H1 (cell line): ENCODE measurements around the gene BIK. TPM values are rescaled to one million over a fixed set of nuclear protein-coding genes. Genes with fewer than 3 reads are reported as not detected.

Experiments used
- CTCF ChIA-PET: fragments of 300-600 bp; sonication (Branson Sonifier 250); formaldehyde crosslinking; loops from one replicate; lab custom pipeline; 2021; ENCODE audit not compliant: partially characterized antibody; lab: Charles Lee
- POLR2A ChIA-PET: fragments of 300-600 bp; sonication (Branson Sonifier 250); formaldehyde crosslinking; loops from one replicate; lab custom pipeline; 2021; ENCODE audit warnings: inconsistent platforms; ENCODE audit not compliant: partially characterized antibody; lab: Charles Lee
- DNase-seq, 2 experiments: peaks; one replicate each; pipeline versions ENCODE4 v3.0.0 to v3.0.0-alpha.2; 2010 to 2022; ENCODE audit warnings: low spot score in 2 of 2, low read depth in 1 of 2, mixed read lengths in 1 of 2
- FAIRE-seq: peaks from 2 replicates; lab custom pipeline; 2011; peaks lifted over from hg19 to GRCh38; lab: Jason Lieb, UNC
- H2AFZ ChIP-seq: 2 replicates; pipeline ENCODE4 v1.8.1; 2012; ENCODE audit warnings: low read length, inconsistent platforms
- H2AK5ac ChIP-seq: 2 replicates; pipeline ENCODE4 v1.6.1; 2013; ENCODE audit warnings: low read depth, low read length
- H2BK120ac ChIP-seq: replicated peaks from 2 replicates; pipeline ENCODE3; 2013; ENCODE audit warnings: low read depth, low read length, inconsistent platforms
- H2BK12ac ChIP-seq: 2 replicates; pipeline ENCODE4 v1.6.1; 2013; ENCODE audit warnings: low read depth, low read length
- H2BK15ac ChIP-seq: 2 replicates; pipeline ENCODE4 v1.6.1; 2013; ENCODE audit warnings: low read length
- H2BK20ac ChIP-seq: 2 replicates; pipeline ENCODE4 v1.6.1; 2013; ENCODE audit warnings: low read length
- H2BK5ac ChIP-seq: 2 replicates; pipeline ENCODE4 v1.6.1; 2013; ENCODE audit warnings: low read depth, low read length
- H3K14ac ChIP-seq: 2 replicates; pipeline ENCODE4 v1.6.1; 2013; ENCODE audit warnings: inconsistent platforms; ENCODE audit not compliant: insufficient read length
- H3K18ac ChIP-seq: 2 replicates; pipeline ENCODE4 v1.6.1; 2013; ENCODE audit warnings: low read length; ENCODE audit errors: extremely low read depth
- H3K23ac ChIP-seq: 2 replicates; pipeline ENCODE4 v1.6.1; 2013; ENCODE audit warnings: inconsistent platforms; ENCODE audit not compliant: insufficient read length
- H3K23me2 ChIP-seq: 2 replicates; pipeline ENCODE4 v1.6.1; 2013; ENCODE audit warnings: low read depth, low read length
- H3K27ac ChIP-seq: 2 replicates; pipeline ENCODE4 v1.6.1; 2011; ENCODE audit warnings: low read depth, low read length, inconsistent platforms
- H3K27me3 ChIP-seq, 4 experiments: replicated peaks in 1 of 4; 1 replicate in 1 of 4; 2 replicates in 3 of 4; pipeline versions ENCODE4 v1.6.1 to v1.8.1; 2011 to 2013; ENCODE audit warnings: low read length in 3 of 4, mild to moderate bottlenecking in 3 of 4, inconsistent platforms in 2 of 4, mixed read lengths in 2 of 4, moderate library complexity in 1 of 4; ENCODE audit not compliant: control insufficient read depth in 3 of 4, insufficient read depth in 3 of 4; ENCODE audit errors: extremely low read depth in 1 of 4
- H3K36me3 ChIP-seq, 4 experiments: 2 replicates each; pipeline versions ENCODE4 v1.6.1 to v1.8.1; 2011 to 2013; ENCODE audit warnings: mild to moderate bottlenecking in 4 of 4, low read length in 3 of 4, moderate library complexity in 2 of 4, control low read depth in 1 of 4, inconsistent platforms in 1 of 4; ENCODE audit not compliant: insufficient read depth in 4 of 4, control insufficient read depth in 2 of 4
- H3K4ac ChIP-seq: replicated peaks from 2 replicates; pipeline ENCODE3; 2013; ENCODE audit warnings: low read length, low read depth, mixed read lengths, inconsistent platforms; ENCODE audit not compliant: insufficient read length
- H3K4me1 ChIP-seq, 4 experiments: replicated peaks in 1 of 4; 1 replicate in 1 of 4; 2 replicates in 3 of 4; pipeline versions ENCODE4 v1.6.1 to v1.8.1; 2011 to 2013; ENCODE audit warnings: low read length in 3 of 4, inconsistent platforms in 2 of 4, mixed read lengths in 1 of 4; ENCODE audit not compliant: insufficient read depth in 4 of 4, control insufficient read depth in 3 of 4
- H3K4me2 ChIP-seq, 2 experiments: 2 replicates each; pipeline versions ENCODE4 v1.6.1 to v1.8.1; 2011 to 2013; ENCODE audit warnings: low read depth in 2 of 2, low read length in 2 of 2, control low read depth in 1 of 2, inconsistent platforms in 1 of 2, mild to moderate bottlenecking in 1 of 2; ENCODE audit not compliant: insufficient read depth in 1 of 2
- H3K4me3 ChIP-seq, 4 experiments: fragments of 200-600, 300-600 bp in 1 of 4; sonication (generic), shearing (Covaris generic), sonication (Bioruptor Twin) in 1 of 4; 2 replicates each; pipeline versions ENCODE4 v1.5.1 to v1.8.1; 2011 to 2016; ENCODE audit warnings: low read length in 4 of 4, low read depth in 3 of 4, control low read depth in 2 of 4, inconsistent platforms in 2 of 4, mild to moderate bottlenecking in 2 of 4, mixed read lengths in 1 of 4, moderate library complexity in 1 of 4; ENCODE audit not compliant: insufficient read depth in 2 of 4; ENCODE audit errors: extremely low read depth in 1 of 4
- H3K56ac ChIP-seq: replicated peaks from 2 replicates; pipeline ENCODE3; 2013; ENCODE audit warnings: low read depth, mild to moderate bottlenecking, mixed read lengths, low read length, inconsistent platforms; ENCODE audit not compliant: insufficient read length
- H3K79me1 ChIP-seq: 2 replicates; pipeline ENCODE4 v1.6.1; 2013; ENCODE audit warnings: low read depth, low read length, control low read depth
- H3K79me2 ChIP-seq, 2 experiments: 2 replicates each; pipeline versions ENCODE4 v1.6.1 to v1.8.1; 2012 to 2013; ENCODE audit warnings: low read length in 2 of 2, mild to moderate bottlenecking in 2 of 2, inconsistent platforms in 1 of 2; ENCODE audit not compliant: insufficient read depth in 2 of 2, control insufficient read depth in 1 of 2
- H3K9ac ChIP-seq, 4 experiments: replicated peaks in 1 of 4; 1 replicate in 1 of 4; 2 replicates in 3 of 4; pipeline versions ENCODE4 v1.6.1 to v1.8.1; 2011 to 2013; ENCODE audit warnings: low read depth in 3 of 4, low read length in 3 of 4, control low read depth in 2 of 4, mild to moderate bottlenecking in 2 of 4, moderate library complexity in 2 of 4, inconsistent platforms in 1 of 4; ENCODE audit errors: extremely low read depth in 1 of 4
- H3K9me3 ChIP-seq, 2 experiments: 2 replicates each; pipeline versions ENCODE4 v1.6.1 to v1.8.1; 2012 to 2013; ENCODE audit warnings: mild to moderate bottlenecking in 2 of 2, moderate library complexity in 2 of 2, control low read depth in 1 of 2, inconsistent platforms in 1 of 2, low read depth in 1 of 2, low read length in 1 of 2, mixed read lengths in 1 of 2; ENCODE audit not compliant: insufficient read depth in 2 of 2
- H4K20me1 ChIP-seq, 2 experiments: replicated peaks in 1 of 2; 2 replicates each; pipeline versions ENCODE3 to v1.8.1; 2011 to 2013; ENCODE audit warnings: inconsistent platforms in 2 of 2, low read length in 2 of 2, mild to moderate bottlenecking in 1 of 2; ENCODE audit not compliant: insufficient read depth in 2 of 2, control insufficient read depth in 1 of 2
- H4K5ac ChIP-seq: 2 replicates; pipeline ENCODE4 v1.6.1; 2013; ENCODE audit warnings: low read length, low read depth, mixed read lengths, inconsistent platforms; ENCODE audit not compliant: insufficient read length
- H4K8ac ChIP-seq: 2 replicates; pipeline ENCODE4 v1.8.0; 2013; ENCODE audit warnings: mild to moderate bottlenecking, moderate library complexity, low read length, inconsistent platforms; ENCODE audit not compliant: insufficient read depth; ENCODE audit errors: extremely low read depth
- H4K91ac ChIP-seq: replicated peaks from 2 replicates; pipeline ENCODE3; 2013; ENCODE audit warnings: low read length, mixed read lengths, inconsistent platforms; ENCODE audit not compliant: insufficient read length
- CBX8 ChIP-seq: fragments of 300-800, 300-1000 bp; sonication (generic); IDR thresholded peaks from 2 replicates; pipeline ENCODE4 v1.7.1; 2016; ENCODE audit warnings: low read depth, low read length, borderline replicate concordance
- CHD2 ChIP-seq: IDR thresholded peaks from 2 replicates; pipeline ENCODE4 v1.6.1; 2012; ENCODE audit warnings: low read length, improper control_type of control experiment
- NRF1 ChIP-seq: IDR thresholded peaks from 2 replicates; pipeline ENCODE4 v1.6.1; 2011; ENCODE audit warnings: mild to moderate bottlenecking, low read depth, low read length, improper control_type of control experiment
- RFX5 ChIP-seq: IDR thresholded peaks from 2 replicates; pipeline ENCODE4 v1.6.1; 2011; ENCODE audit warnings: low read depth, low read length, improper control_type of control experiment, borderline replicate concordance
- SAP30 ChIP-seq: fragments of 300-600 bp; sonication (generic); IDR thresholded peaks from 2 replicates; pipeline ENCODE4 v1.7.1; 2012; ENCODE audit warnings: low read length, moderate library complexity, mild to moderate bottlenecking, inconsistent platforms; ENCODE audit not compliant: insufficient read depth, insufficient replicate concordance
- SIRT6 ChIP-seq: IDR thresholded peaks from one replicate; pipeline ENCODE4 v1.7.1; 2012; ENCODE audit warnings: low read length, inconsistent platforms
- SIX5 ChIP-seq: IDR thresholded peaks from 2 replicates; pipeline ENCODE4 v1.6.1; 2011; ENCODE audit warnings: mild to moderate bottlenecking, low read depth, low read length
- SP1 ChIP-seq: IDR thresholded peaks from 2 replicates; pipeline ENCODE4 v1.6.1; 2011; ENCODE audit warnings: low read depth, low read length
- SP2 ChIP-seq: IDR thresholded peaks from 2 replicates; pipeline ENCODE4 v1.6.1; 2012; ENCODE audit warnings: mild to moderate bottlenecking, low read length, inconsistent platforms
- WGBS, 2 experiments: shearing (Covaris generic) in 1 of 2; methylation state at CpG; one replicate each; pipeline versions ENCODE4 v1.1.6 to v1.1.7; 2013 to 2015; ENCODE audit warnings: low lambda C conversion rate in 2 of 2, mixed read lengths in 2 of 2, inconsistent platforms in 1 of 2, low coverage in 1 of 2, missing lambda C conversion rate in 1 of 2; ENCODE audit not compliant: insufficient replicate concordance in 2 of 2, insufficient coverage in 1 of 2, insufficient read length in 1 of 2; ENCODE audit errors: extremely low coverage in 1 of 2, missing lambda C conversion rate in 1 of 2; 5-methylcytosine and 5-hydroxymethylcytosine counted together
- polyA plus RNA-seq, 7 experiments: library from polyadenylated mRNA; depleted of rRNA in 3 of 7; stranded (reverse) in 5 of 7; unstranded in 2 of 7; fragments of >200 nt in 5 of 7; fragments of 200-250 nt in 2 of 7; gene quantifications; 1 replicate in 5 of 7; 2 replicates in 1 of 7; 4 replicates in 1 of 7; pipeline versions ENCODE4 v1.2.1 to v1.2.3, GENCODE V29; 2011 to 2013; ENCODE audit warnings: missing spikeins in 2 of 7, mixed read lengths in 2 of 7
- total RNA-seq: library from RNA; stranded (reverse); fragmentation: NEBNext Ultra II Directional; extraction: Animal tissue kit (Norgen Biotek cat#: 25700); gene quantifications from 2 replicates; pipeline ENCODE4 v1.2.1, GENCODE V29; 2021
- TF ChIP-seq, protein P1 (sequence below), 3 experiments: IDR thresholded peaks; 1 replicate in 2 of 3; 2 replicates in 1 of 3; pipeline versions ENCODE4 v1.5.1 to v1.6.1; 2011; ENCODE audit warnings: low read length in 3 of 3, mild to moderate bottlenecking in 3 of 3, inconsistent platforms in 2 of 3, low read depth in 1 of 3, moderate library complexity in 1 of 3; ENCODE audit not compliant: insufficient read depth in 1 of 3; ENCODE audit errors: control extremely low read depth in 1 of 3
- TF ChIP-seq, protein P2 (sequence below): IDR thresholded peaks from 2 replicates; pipeline ENCODE4 v1.6.1; 2011; ENCODE audit warnings: low read depth, mild to moderate bottlenecking, low read length; ENCODE audit not compliant: insufficient read depth

BIK gene
- total and polyA plus RNA-seq, 2 of the 8 experiments (the other 6 are each of a cell fraction or from before 2014, with no cell fraction given), result 3.3 to 5.5 TPM

DNA sequence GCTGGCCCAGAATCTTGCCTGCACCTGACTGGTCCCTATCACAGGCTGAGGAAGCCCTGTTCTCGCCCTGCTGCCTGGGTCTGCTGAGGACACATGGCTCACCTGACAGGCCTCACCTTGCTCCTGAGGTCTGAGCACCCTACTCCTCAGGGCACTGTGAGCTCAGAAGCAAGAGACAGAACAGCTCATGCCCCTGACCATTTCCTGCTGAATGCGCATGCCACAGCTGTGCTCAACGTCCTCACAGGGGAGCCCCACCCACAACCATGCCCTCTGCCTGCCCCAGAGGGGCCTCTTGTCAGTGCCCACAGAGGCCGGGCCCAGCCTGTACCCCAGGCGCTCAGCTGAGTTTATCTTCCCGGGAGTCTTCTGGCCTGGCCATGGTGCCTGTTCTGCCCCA, 38.0 kb downstream of the BIK start:
- H3K56ac ChIP-seq, result no peak overlapping the region
- no peak overlapping the region for H2BK120ac ChIP-seq
- H3K9me3 ChIP-seq, result no peaks in the 10 kb centered on the region
- FAIRE-seq (no peak), DNase-seq (no peak)
- H3K18ac ChIP-seq, result no peak overlapping the region
- peaks cover 13% of the 10 kb centered on the region; the same call in 1 of the 2 replicates for H3K23me2 ChIP-seq
- H2AFZ ChIP-seq, result no peak overlapping the region
- no peak overlapping the region for H4K91ac ChIP-seq
- no peaks in the 10 kb centered on the region for H3K36me3 ChIP-seq
- no peaks in the 10 kb centered on the region for H4K20me1 ChIP-seq
- ChIA-PET CTCF (interaction anchor here (1.1 to 1.2 kb wide), 3 partner anchors 13 to 83 kb away, joined by 3 read pairs; partner anchors contain the start of gene BIK), POLR2A (no interaction called here)
- no peak overlapping the region for H3K4me2 ChIP-seq
- H4K5ac ChIP-seq, result no peak overlapping the region
- H3K4ac ChIP-seq, result no peak overlapping the region
- peaks cover 0 to 12% (median 10%) of the 10 kb centered on the region in 4 experiments; a peak in 6 of 7 replicates for H3K4me1 ChIP-seq
- no peak overlapping the region for H3K4me3 ChIP-seq
- H3K9ac ChIP-seq, result no peak overlapping the region; a peak in 1 of 7 replicates
- no peak overlapping the region for H3K14ac ChIP-seq
- H2AK5ac ChIP-seq, result no peak overlapping the region
- peaks cover 1 to 21% (median 14%) of the 10 kb centered on the region in 4 experiments for H3K27me3 ChIP-seq
- H3K79me1 ChIP-seq, result no peaks in the 10 kb centered on the region
- H2BK15ac ChIP-seq, result no peak overlapping the region
- H2BK5ac ChIP-seq, result no peak overlapping the region
- 78% methylated on average over 6 of the region's 6 CpGs; no CpG with 5 or more reads in 1 of the 2 experiments for WGBS, 2 experiments
- no peak overlapping the region for H4K8ac ChIP-seq
- H3K79me2 ChIP-seq, result no peaks in the 10 kb centered on the region
- no peak overlapping the region; the same call in 1 of the 2 replicates for H2BK12ac ChIP-seq
- H3K27ac ChIP-seq, result no peak overlapping the region
- H2BK20ac ChIP-seq, result no peak overlapping the region
- no peak overlapping the region for H3K23ac ChIP-seq
- TF ChIP-seq, protein P1, sequence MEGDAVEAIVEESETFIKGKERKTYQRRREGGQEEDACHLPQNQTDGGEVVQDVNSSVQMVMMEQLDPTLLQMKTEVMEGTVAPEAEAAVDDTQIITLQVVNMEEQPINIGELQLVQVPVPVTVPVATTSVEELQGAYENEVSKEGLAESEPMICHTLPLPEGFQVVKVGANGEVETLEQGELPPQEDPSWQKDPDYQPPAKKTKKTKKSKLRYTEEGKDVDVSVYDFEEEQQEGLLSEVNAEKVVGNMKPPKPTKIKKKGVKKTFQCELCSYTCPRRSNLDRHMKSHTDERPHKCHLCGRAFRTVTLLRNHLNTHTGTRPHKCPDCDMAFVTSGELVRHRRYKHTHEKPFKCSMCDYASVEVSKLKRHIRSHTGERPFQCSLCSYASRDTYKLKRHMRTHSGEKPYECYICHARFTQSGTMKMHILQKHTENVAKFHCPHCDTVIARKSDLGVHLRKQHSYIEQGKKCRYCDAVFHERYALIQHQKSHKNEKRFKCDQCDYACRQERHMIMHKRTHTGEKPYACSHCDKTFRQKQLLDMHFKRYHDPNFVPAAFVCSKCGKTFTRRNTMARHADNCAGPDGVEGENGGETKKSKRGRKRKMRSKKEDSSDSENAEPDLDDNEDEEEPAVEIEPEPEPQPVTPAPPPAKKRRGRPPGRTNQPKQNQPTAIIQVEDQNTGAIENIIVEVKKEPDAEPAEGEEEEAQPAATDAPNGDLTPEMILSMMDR (IDR thresholded peaks at IDR 0.05; ENCODE audit: control extremely low read depth in 1 of 3, insufficient read depth in 1 of 3, low read depth in 1 of 3, low read length in 3 of 3), result no peak
- TF ChIP-seq CHD2 (no peak), SAP30 (no peak), SIX5 (no peak), SIRT6 (no peak), RFX5 (no peak), SP2 (no peak), NRF1 (no peak), CBX8 (no peak), SP1 (no peak)
- TF ChIP-seq, protein P2, sequence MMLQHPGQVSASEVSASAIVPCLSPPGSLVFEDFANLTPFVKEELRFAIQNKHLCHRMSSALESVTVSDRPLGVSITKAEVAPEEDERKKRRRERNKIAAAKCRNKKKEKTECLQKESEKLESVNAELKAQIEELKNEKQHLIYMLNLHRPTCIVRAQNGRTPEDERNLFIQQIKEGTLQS, result no peak
